Right lobe of liver (tissue), 6 donors: ENCODE data around the gene MSGN1. TPM values are rescaled to one million over a fixed set of nuclear protein-coding genes. Genes with fewer than 3 reads are reported as not detected.
"Not testable (repeated sequence)": the region's sequence is repeated elsewhere in the genome, so short reads cannot be mapped to it uniquely, and the experiment has no call there.

Experiments
- ATAC-seq, 4 donors: fragments of 200-7000 bp; cut with Tn5 transposase; one replicate each; pipeline ENCODE4 v1.9.1; 2020; ENCODE audit warnings: mild to moderate bottlenecking in 4 of 4, moderate library complexity in 4 of 4
- DNase-seq, 3 donors: peaks; one replicate each; pipeline ENCODE4 v3.0.0-alpha.2; 2020
- H3K27ac ChIP-seq, 3 donors: fragments of 200-600 bp; one replicate each; pipeline ENCODE4 v1.8.0; 2022
- H3K27me3 ChIP-seq, 2 donors: fragments of 200-600 bp; one replicate each; pipeline ENCODE4 v1.8.0; 2022
- H3K36me3 ChIP-seq, 4 donors: fragments of 200-600 bp; sonication (generic) in 1 of 4; one replicate each; pipeline versions ENCODE4 v1.5.1 to v1.8.0; 2017 to 2022; ENCODE audit warnings: control low read depth in 1 of 4
- H3K4me1 ChIP-seq, 4 donors: fragments of 200-600 bp; sonication (generic) in 1 of 4; one replicate each; pipeline versions ENCODE4 v1.5.1 to v1.8.0; 2017 to 2022; ENCODE audit warnings: control low read depth in 1 of 4
- H3K4me3 ChIP-seq, 3 donors: fragments of 200-600 bp; one replicate each; pipeline ENCODE4 v1.8.0; 2022
- H3K9me3 ChIP-seq, 4 donors: fragments of 200-600 bp; sonication (generic) in 1 of 4; one replicate each; pipeline versions ENCODE4 v1.5.1 to v1.8.0; 2017 to 2022; ENCODE audit warnings: control low read depth in 1 of 4
- CTCF ChIP-seq, 4 donors: fragments of 200-600 bp in 3 of 4; fragments of 450-650 bp in 1 of 4; IDR thresholded peaks; one replicate each; pipeline versions ENCODE4 v1.5.1 to v1.8.0; 2016 to 2022; ENCODE audit warnings: antibody characterized with exemption in 4 of 4, mild to moderate bottlenecking in 2 of 4
- POLR2A ChIP-seq: fragments of 450-650 bp; IDR thresholded peaks from one replicate; pipeline ENCODE4 v1.6.1; 2017; ENCODE audit warnings: antibody characterized with exemption, mild to moderate bottlenecking
- WGBS: methylation state at CpG from one replicate; pipeline ENCODE4 v1.1.6; 2018; ENCODE audit warnings: low coverage, low lambda C conversion rate; ENCODE audit not compliant: insufficient coverage; ENCODE audit errors: missing lambda C conversion rate; 5-methylcytosine and 5-hydroxymethylcytosine counted together
- intact Hi-C, 2 donors: fragments of 100-400 bp; cut with DNase I; formaldehyde crosslinking; loops; one replicate each; pipeline versions ENCODE4 v1.11.2 to v1.14.1; 2022
- total RNA-seq, 6 experiments: library from RNA; depleted of rRNA in 2 of 6; stranded (reverse); fragments of >200 nt in 2 of 6; fragmentation: NEBNext Ultra II Directional in 3 of 6; extraction: Animal tissue kit (Norgen Biotek cat#: 25700) in 3 of 6; gene quantifications; one replicate each; pipeline versions ENCODE4 v1.1.0 to v1.2.4, GENCODE V29; 2016 to 2023
- donor health status: DM: no; HTN: yes; CAD: no.
- donor health status: DM: no; HTN: no; CAD: no.
- donor health status: DM: no; HTN: no; CAD: no.
- donor health status: DM: no; HTN: yes; CAD: no.
- donor health status: DM: no; HTN: yes; CAD: no.

The MSGN1 gene
- total RNA-seq, 6 experiments from 2014 or later = not detected

DNA sequence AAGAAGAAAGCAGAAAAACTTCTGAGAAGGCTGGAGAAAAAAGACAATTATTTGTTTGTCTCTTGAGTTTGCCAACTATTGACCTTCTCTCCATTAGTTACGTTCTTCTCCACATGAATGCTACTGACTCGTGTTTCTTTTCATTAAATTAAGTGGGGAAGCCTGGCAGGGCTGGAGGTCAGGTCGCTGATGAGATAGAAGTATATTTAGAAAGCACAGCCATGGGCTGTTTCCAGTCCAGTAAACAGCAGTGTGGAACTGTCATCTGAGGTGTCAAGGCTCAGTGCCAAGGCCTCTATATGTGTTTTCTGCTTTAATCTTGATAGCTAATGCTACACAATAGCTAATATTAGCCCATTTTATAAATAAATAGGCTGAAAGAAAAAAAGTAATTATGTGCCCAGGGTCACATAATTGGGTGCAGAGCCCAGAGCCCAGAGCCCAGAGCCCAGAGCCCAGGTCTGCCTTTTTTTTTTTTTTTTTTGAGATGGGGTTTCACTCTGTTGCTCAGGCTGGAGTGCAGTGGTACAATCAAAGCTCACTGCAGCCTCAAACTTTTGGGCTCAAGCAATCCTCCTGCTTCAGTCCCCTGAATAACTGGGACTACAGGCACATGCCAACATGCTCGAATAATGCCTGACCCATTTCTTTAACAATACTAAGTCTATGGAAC is 6.3 kb downstream of the MSGN1 start:
- ATAC-seq = no peak
- H3K4me1 ChIP-seq = no peaks in the 10 kb centered on the region
- TF ChIP-seq CTCF (IDR thresholded peaks at IDR 0.05) (no peak), POLR2A (no peak)
- H3K9me3 ChIP-seq = no peaks in the 10 kb centered on the region
- H3K36me3 ChIP-seq = no peaks in the 10 kb centered on the region
- H3K27me3 ChIP-seq = no peaks in the 10 kb centered on the region
- H3K27ac ChIP-seq = no peak overlapping the region
- intact Hi-C loops = no loop called here
- WGBS = 35% methylated on average over 4 of the region's 4 CpGs
- no peak for DNase-seq
- no peak overlapping the region for H3K4me3 ChIP-seq

- H3K27me3 ChIP-seq, intact Hi-C loops, DNase-seq, H3K4me3 ChIP-seq, H3K36me3 ChIP-seq, H3K4me1 ChIP-seq, H3K27ac ChIP-seq, H3K9me3 ChIP-seq, ATAC-seq: not testable (repeated sequence)
- WGBS = 73% methylated on average over 4 of the region's 4 CpGs
Measured at GRCh38 chr2:17823646-17824045, 7.4 kb downstream of the MSGN1 start.

GRCh38 chr2:17827316-17827715 is 11.1 kb downstream of the MSGN1 start:
- DNase-seq (no peak), ATAC-seq (no peak)
- intact Hi-C loops = no loop called here
- no peaks in the 10 kb centered on the region for H3K4me1 ChIP-seq
- no peaks in the 10 kb centered on the region for H3K36me3 ChIP-seq
- no peak overlapping the region for H3K27ac ChIP-seq
- no peaks in the 10 kb centered on the region for H3K9me3 ChIP-seq
- WGBS = 40% methylated on average over 1 of the region's 5 CpGs
- H3K4me3 ChIP-seq = no peak overlapping the region
- H3K27me3 ChIP-seq = no peaks in the 10 kb centered on the region
- no peak for TF ChIP-seq CTCF (IDR thresholded peaks at IDR 0.05)
- no peak for TF ChIP-seq POLR2A

GRCh38 chr2:17827785-17828184 is 11.5 kb downstream of the MSGN1 start:
- no peaks in the 10 kb centered on the region for H3K27me3 ChIP-seq
- H3K27ac ChIP-seq = no peak overlapping the region
- no peaks in the 10 kb centered on the region for H3K36me3 ChIP-seq
- H3K9me3 ChIP-seq = no peaks in the 10 kb centered on the region
- DNase-seq = no peak
- TF ChIP-seq POLR2A (no peak), CTCF (IDR thresholded peaks at IDR 0.05) (no peak)
- WGBS = 68% methylated on average over 2 of the region's 2 CpGs
- H3K4me3 ChIP-seq = no peak overlapping the region
- no peaks in the 10 kb centered on the region for H3K4me1 ChIP-seq
- intact Hi-C loops = no loop called here
- ATAC-seq = no peak

DNA sequence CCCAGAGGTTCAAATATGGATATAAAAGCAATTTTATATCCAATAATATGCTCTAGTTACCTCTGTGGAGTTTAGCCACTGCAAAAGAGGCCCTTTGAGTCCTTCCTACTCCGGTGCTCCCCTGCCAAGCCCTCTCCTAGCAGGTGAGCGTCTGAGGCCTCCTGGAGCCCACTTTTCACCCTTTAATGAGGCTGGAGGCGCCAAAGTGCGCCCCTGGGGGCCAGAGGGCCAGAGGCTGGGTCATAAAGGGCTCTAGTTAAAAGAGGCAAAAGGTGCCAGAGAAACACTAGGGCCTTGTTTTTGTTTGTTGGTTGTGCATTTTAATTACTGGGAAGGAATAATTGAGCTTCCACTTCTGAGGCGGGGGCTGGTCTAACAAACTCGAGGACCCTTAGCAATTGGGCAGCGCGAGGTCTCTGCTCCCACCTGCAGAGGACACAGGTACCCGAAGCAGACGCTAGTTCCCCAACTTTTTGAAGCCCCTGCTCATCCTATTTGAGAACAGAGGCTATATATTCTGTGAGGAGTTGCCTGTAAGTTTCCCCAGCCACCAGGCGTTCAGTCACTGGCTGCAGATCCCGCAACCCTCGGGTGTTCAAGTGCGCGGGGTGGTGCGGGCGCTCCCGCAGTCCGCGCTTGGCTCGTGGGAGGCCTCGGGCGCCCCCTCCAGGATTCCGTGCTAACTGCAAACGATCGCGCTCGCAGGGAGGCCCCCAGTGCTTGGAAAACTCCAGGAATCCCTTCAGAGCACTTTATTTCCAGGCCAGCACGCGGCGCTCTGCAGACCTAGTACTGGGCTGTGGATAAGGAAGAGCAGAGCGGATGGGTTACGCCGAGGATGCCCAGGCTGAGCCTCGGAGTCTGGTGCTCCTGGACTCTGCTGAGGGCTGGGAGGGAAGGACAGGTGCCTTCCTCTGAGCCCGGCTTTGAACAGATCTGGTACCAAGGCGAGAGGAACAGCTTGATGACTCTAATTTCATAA is 14.1 kb downstream of the MSGN1 start:
- no peaks in the 10 kb centered on the region for H3K4me1 ChIP-seq
- no peaks in the 10 kb centered on the region for H3K9me3 ChIP-seq
- intact Hi-C loops = no loop called here
- no peak overlapping the region for H3K27ac ChIP-seq
- ATAC-seq (peak; percentile 98 to 100 (median 99)), DNase-seq (peak; percentile 73 to 80 (median 75))
- 17% methylated on average over 21 of the region's 37 CpGs for WGBS
- H3K4me3 ChIP-seq = peak overlapping the region in 2 of 3 donors; percentile 19 to 28
- TF ChIP-seq POLR2A (no peak), CTCF (IDR thresholded peaks at IDR 0.05) (peak; percentile 83 to 94 (median 88))
- no peaks in the 10 kb centered on the region for H3K27me3 ChIP-seq
- H3K36me3 ChIP-seq = no peaks in the 10 kb centered on the region
